Hepatocyte (in vitro differentiated cells): ENCODE results near the gene ALOX12. TPM values are rescaled to one million over a fixed set of nuclear protein-coding genes. Genes with fewer than 3 reads are reported as not detected.
A peak's percentile ranks its signal among the peaks of the same experiment; 100 is the strongest.

Experiments used
- DNase-seq: peaks from one replicate; pipeline ENCODE4 v3.0.0-alpha.2; 2016; ENCODE audit warnings: low spot score
- H2AFZ ChIP-seq: fragments of 200-600 bp; sonication (generic); 2 replicates; pipeline ENCODE4 v1.6.0; 2016; ENCODE audit warnings: antibody characterized with exemption, mild to moderate bottlenecking
- H3K27ac ChIP-seq: fragments of 200-600 bp; sonication (generic); 2 replicates; pipeline ENCODE4 v1.5.1; 2016; ENCODE audit warnings: mild to moderate bottlenecking
- H3K27me3 ChIP-seq: fragments of 200-600 bp; sonication (generic); 2 replicates; pipeline ENCODE4 v1.6.1; 2016
- H3K36me3 ChIP-seq: fragments of 200-600 bp; sonication (generic); replicated peaks from 2 replicates; pipeline ENCODE4 v1.5.1; 2016; ENCODE audit warnings: low read depth; ENCODE audit not compliant: insufficient read depth
- H3K4me1 ChIP-seq: fragments of 200-600 bp; sonication (generic); 2 replicates; pipeline ENCODE4 v1.5.1; 2016; ENCODE audit warnings: mild to moderate bottlenecking, moderate library complexity; ENCODE audit not compliant: insufficient read depth
- H3K4me2 ChIP-seq: fragments of 200-600 bp; sonication (generic); 2 replicates; pipeline ENCODE4 v1.6.0; 2016
- H3K4me3 ChIP-seq: fragments of 200-600 bp; sonication (generic); 2 replicates; pipeline ENCODE4 v1.5.1; 2016; ENCODE audit warnings: mild to moderate bottlenecking
- H3K79me2 ChIP-seq: fragments of 200-600 bp; sonication (generic); 2 replicates; pipeline ENCODE4 v1.6.0; 2017; ENCODE audit warnings: mild to moderate bottlenecking
- H3K9me2 ChIP-seq: fragments of 200-600 bp; sonication (generic); replicated peaks from 2 replicates; pipeline ENCODE4 v1.6.0; 2017; ENCODE audit warnings: mild to moderate bottlenecking; ENCODE audit not compliant: insufficient read depth
- H3K9me3 ChIP-seq: fragments of 200-600 bp; sonication (generic); 2 replicates; pipeline ENCODE4 v1.5.1; 2016; ENCODE audit warnings: low read depth, mild to moderate bottlenecking
- H4K20me1 ChIP-seq: fragments of 200-600 bp; sonication (generic); 2 replicates; pipeline ENCODE4 v1.6.0; 2016; ENCODE audit warnings: mild to moderate bottlenecking; ENCODE audit not compliant: insufficient read depth, poor library complexity, severe bottlenecking
- CTCF ChIP-seq: fragments of 200-600 bp; sonication (generic); IDR thresholded peaks from 2 replicates; pipeline ENCODE4 v1.5.1; 2016; ENCODE audit warnings: antibody characterized with exemption, mild to moderate bottlenecking; ENCODE audit not compliant: poor library complexity
- EZH2 ChIP-seq: fragments of 200-600 bp; sonication (generic); IDR thresholded peaks from 2 replicates; pipeline ENCODE4 v1.6.1; 2016; ENCODE audit warnings: antibody characterized with exemption, mild to moderate bottlenecking, borderline replicate concordance
- EZH2phosphoT487 ChIP-seq: fragments of 200-600 bp; sonication (generic); IDR thresholded peaks from one replicate; pipeline ENCODE4 v1.6.1; 2018; ENCODE audit warnings: antibody characterized with exemption, mild to moderate bottlenecking, low read depth, moderate library complexity; ENCODE audit not compliant: unreplicated experiment, severe bottlenecking
- WGBS: methylation state at CpG from one replicate; pipeline ENCODE4 v1.1.6; 2016; ENCODE audit warnings: low lambda C conversion rate; ENCODE audit errors: missing lambda C conversion rate; 5-methylcytosine and 5-hydroxymethylcytosine counted together
- polyA plus RNA-seq: library from polyadenylated mRNA; unstranded; fragments of >200 nt; fragmentation: Nextera tagmentation; extraction: Ambion mirVana; gene quantifications from 2 replicates; pipeline ENCODE4 v1.2.1, GENCODE V29; 2016
- total RNA-seq: library from RNA; depleted of rRNA; stranded (reverse); fragments of >200 nt; gene quantifications from 2 replicates; pipeline ENCODE4 v1.2.3, GENCODE V29; 2014

ALOX12 gene
- total and polyA plus RNA-seq, 2 experiments from 2014 or later: 0.33 TPM; not detected in 1

DNA sequence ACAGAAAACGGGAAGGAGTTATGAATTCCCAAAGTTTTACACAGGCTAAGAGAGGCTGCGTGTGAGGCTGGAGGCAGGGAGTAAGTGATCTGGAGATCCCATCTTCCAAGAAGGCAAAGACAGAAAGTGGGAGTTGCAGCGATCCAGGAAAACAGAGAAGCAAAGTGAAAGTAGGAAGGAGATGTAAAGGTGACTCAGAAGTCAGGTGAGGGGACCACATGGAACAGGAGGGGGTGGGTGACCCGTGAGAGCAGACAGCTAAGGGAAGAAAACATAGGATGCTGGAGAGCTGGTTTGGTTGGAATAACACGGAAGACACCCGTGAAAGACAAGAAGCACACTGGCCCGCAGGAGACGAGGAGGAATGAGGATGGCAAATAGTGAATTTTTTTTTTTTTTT is 1.3 kb downstream of the ALOX12 start:
- Histone ChIP-seq H3K79me2 (peaks cover 1% of the 10 kb centered on the region), H3K36me3 (no peaks in the 10 kb centered on the region)

DNA sequence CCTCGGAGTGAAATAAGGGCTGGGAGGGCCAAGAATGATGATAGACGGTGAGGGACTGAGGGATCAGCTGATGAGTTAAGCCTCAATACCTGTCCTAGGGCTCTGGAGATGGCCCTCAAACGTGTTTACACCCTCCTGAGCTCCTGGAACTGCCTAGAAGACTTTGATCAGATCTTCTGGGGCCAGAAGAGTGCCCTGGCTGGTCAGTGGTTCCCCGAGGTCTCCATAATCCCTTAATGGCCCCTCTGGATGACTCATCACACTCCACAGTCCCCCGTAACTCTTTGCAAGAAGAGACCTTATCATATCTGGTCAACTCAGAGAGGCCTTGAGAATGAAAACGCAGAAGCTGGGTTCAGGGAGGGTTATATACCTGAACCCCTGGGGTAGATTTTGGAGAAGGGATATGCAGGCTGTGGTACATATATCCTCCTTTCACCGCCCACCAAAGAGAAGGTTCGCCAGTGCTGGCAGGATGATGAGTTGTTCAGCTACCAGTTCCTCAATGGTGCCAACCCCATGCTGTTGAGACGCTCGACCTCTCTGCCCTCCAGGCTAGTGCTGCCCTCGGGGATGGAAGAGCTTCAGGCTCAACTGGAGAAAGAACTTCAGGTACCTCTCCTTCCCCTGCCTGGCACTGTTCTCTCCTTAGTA is 3.1 kb downstream of the ALOX12 start:
- no peak for DNase-seq
- Histone ChIP-seq H3K36me3 (no peaks in the 10 kb centered on the region), H3K27me3 (no peaks in the 10 kb centered on the region), H3K4me1 (peaks cover 10% of the 10 kb centered on the region), H3K4me3 (no peak overlapping the region), H4K20me1 (no peaks in the 10 kb centered on the region), H3K79me2 (peaks cover 9% of the 10 kb centered on the region), H3K9me3 (no peaks in the 10 kb centered on the region), H3K9me2 (no peaks in the 10 kb centered on the region), H3K4me2 (no peak overlapping the region), H3K27ac (no peak overlapping the region), H2AFZ (no peak overlapping the region)
- no peak for TF ChIP-seq EZH2
- no peak for TF ChIP-seq CTCF
- TF ChIP-seq EZH2phosphoT487: no peak
- 69% methylated on average over 11 of the region's 11 CpGs for WGBS

More for the DNA sequence above, 1.3 kb downstream of the ALOX12 start:
- no peak for TF ChIP-seq EZH2phosphoT487
- TF ChIP-seq CTCF: no peak
- no peak for TF ChIP-seq EZH2
- no peaks in the 10 kb centered on the region for H4K20me1 ChIP-seq
- no peaks in the 10 kb centered on the region for H3K27me3 ChIP-seq
- H3K9me3 ChIP-seq: no peaks in the 10 kb centered on the region
- no peak for DNase-seq
- H3K9me2 ChIP-seq: no peaks in the 10 kb centered on the region
- H3K4me1 ChIP-seq: peaks cover 10% of the 10 kb centered on the region
- no peak overlapping the region for H2AFZ ChIP-seq
- no peak overlapping the region for H3K4me2 ChIP-seq
- whole genome bisulfite sequencing: 80% methylated on average over 8 of the region's 8 CpGs
- H3K27ac ChIP-seq: no peak overlapping the region
- no peak overlapping the region for H3K4me3 ChIP-seq

- Histone ChIP-seq H3K36me3 (no peaks in the 10 kb centered on the region), H3K27ac (no peak overlapping the region), H4K20me1 (peaks cover 4% of the 10 kb centered on the region), H3K9me2 (no peaks in the 10 kb centered on the region), H3K79me2 (peaks cover 9% of the 10 kb centered on the region), H3K27me3 (no peaks in the 10 kb centered on the region), H3K4me3 (no peak overlapping the region), H3K9me3 (no peaks in the 10 kb centered on the region), H3K4me2 (no peak overlapping the region), H3K4me1 (peaks cover 4% of the 10 kb centered on the region), H2AFZ (no peak overlapping the region)
- TF ChIP-seq EZH2phosphoT487 (no peak), EZH2 (no peak), CTCF (peak; percentile 40)
- DNase-seq: no peak
- WGBS: 76% methylated on average over 10 of the region's 10 CpGs
These were observed 5.6 kb downstream of the ALOX12 start for GRCh38 chr17:7001318-7001961.
